ENCODE data around the gene DKC1. TPM values are rescaled to one million over a fixed set of nuclear protein-coding genes. Genes with fewer than 3 reads are reported as not detected.

Gene DKC1
- total and polyA plus RNA-seq, 2 of the 13 experiments (the other 11 are each of a cell fraction or from before 2014, with no cell fraction given): 61.6 to 102 TPM

- no peaks in the 10 kb centered on the region; a peak in 1 of 5 replicates for H3K27me3 ChIP-seq (ENCODE audit: control insufficient read depth in 1 of 2, insufficient read depth in 2 of 2, low read length in 2 of 2)
- ATAC-seq (no peak), FAIRE-seq (peak; percentile 85), DNase-seq (ENCODE audit: low spot score) (no peak)
- H3K4me1 ChIP-seq (ENCODE audit: insufficient read depth, low read length): peaks cover 27% of the 10 kb centered on the region
- WGBS (ENCODE audit: low lambda C conversion rate): 0% methylated on average over 11 of the region's 11 CpGs
- no peaks in the 10 kb centered on the region for H4K20me1 ChIP-seq (ENCODE audit: insufficient read depth, low read length)
- peaks cover 32% of the 10 kb centered on the region for H3K79me2 ChIP-seq (ENCODE audit: insufficient read depth, low read length)
- no peaks in the 10 kb centered on the region for H3K9me3 ChIP-seq (ENCODE audit: low read length)
- H3K4me3 ChIP-seq (replicated peaks in 1 of 3; ENCODE audit: insufficient read depth in 1 of 3, low read depth in 2 of 3, low read length in 3 of 3): peak overlapping the region; percentile 1 to 59 (median 45); a peak in 5 of 6 replicates
- CTCF ChIA-PET (ENCODE audit: low intra/inter-chr PET ratio, low total read pairs): no interaction called here
- TF ChIP-seq MIXL1 (CRISPR knock-in tag; IDR thresholded peaks at IDR 0.05) (no peak), KLF6 (CRISPR knock-in tag; IDR thresholded peaks at IDR 0.05) (no peak), RFXANK (CRISPR knock-in tag; IDR thresholded peaks at IDR 0.05) (no peak), ATM (IDR thresholded peaks at IDR 0.05; ENCODE audit: borderline replicate concordance) (no peak), FOXM1 (CRISPR knock-in tag; IDR thresholded peaks at IDR 0.05) (0 out of 2 replicates have a peak, but pooled peaks have one; percentile 71), KLF9 (CRISPR knock-in tag; IDR thresholded peaks at IDR 0.05; ENCODE audit: low read depth) (0 out of 2 replicates have a peak, but pooled peaks have one; percentile 59), POLR2A (IDR thresholded peaks at IDR 0.05; ENCODE audit: insufficient read depth in 1 of 2, low read depth in 2 of 2, low read length in 2 of 2) (peak in 1 of 2 experiments; percentile 28; a peak in 1 of 4 replicates), ZNF468 (CRISPR knock-in tag; IDR thresholded peaks at IDR 0.05) (0 out of 2 replicates have a peak, but pooled peaks have one; percentile 8), ZNF18 (CRISPR knock-in tag; IDR thresholded peaks at IDR 0.05; ENCODE audit: insufficient replicate concordance) (peak; percentile 25), ZNF160 (CRISPR knock-in tag; IDR thresholded peaks at IDR 0.05) (no peak), PREB (CRISPR knock-in tag; IDR thresholded peaks at IDR 0.05) (no peak), POLR2G (IDR thresholded peaks at IDR 0.05; ENCODE audit: low read depth, low read length) (peak; percentile 71; the same call in 1 of the 2 replicates), SNAPC2 (CRISPR knock-in tag; IDR thresholded peaks at IDR 0.05) (no peak), PCBP1 (IDR thresholded peaks at IDR 0.05; ENCODE audit: borderline replicate concordance, low read depth, low read length) (no peak), ATF7-NPFF (CRISPR knock-in tag; IDR thresholded peaks at IDR 0.05; ENCODE audit: low read depth) (peak; percentile 13; the same call in 1 of the 2 replicates), MXD1 (CRISPR knock-in tag; IDR thresholded peaks at IDR 0.05) (no peak), CEBPG (CRISPR knock-in tag; IDR thresholded peaks at IDR 0.05) (no peak), CENPT (CRISPR knock-in tag; IDR thresholded peaks at IDR 0.05; ENCODE audit: low read depth) (no peak)
- peak overlapping the region; percentile 65 for H3K27ac ChIP-seq (ENCODE audit: extremely low read length, insufficient read depth, low read length)
- BruUV-seq (replicated peaks): TSS peak; percentile 78
- H3K4me2 ChIP-seq (ENCODE audit: low read depth, low read length): peak overlapping the region; percentile 84
- H3K9ac ChIP-seq (ENCODE audit: insufficient read depth, low read depth, low read length): peak overlapping the region; percentile 44
- peak overlapping the region; percentile 46 for H2AFZ ChIP-seq (ENCODE audit: low read length)
- in situ Hi-C loops (cut with HindIII; ENCODE audit: extremely low pct_ligation_motif_present, low pct_unique_long_range_greater_than_20kb) (no loop called here), intact Hi-C loops (cut with micrococcal nuclease; ENCODE audit: unreplicated experiment) (loop anchor here (1.0 kb wide), 1 partner anchor 37 kb away; no protein-coding TSS in a partner anchor)
- POLR2A ChIA-PET: interaction anchor here (1.0 to 2.0 kb wide), 5 partner anchors 16 to 226 kb away, joined by 3 to 23 read pairs (median 3); partner anchors contain the start of genes IKBKG and MPP1
- peaks cover 7 to 20% of the 10 kb centered on the region in 2 experiments; a peak in 4 of 5 replicates for H3K36me3 ChIP-seq (replicated peaks in 1 of 2; ENCODE audit: control insufficient read depth in 1 of 2, insufficient read depth in 2 of 2, low read length in 2 of 2)
Observed at GRCh38 chrX:154761977-154762536, 607 bp upstream of the DKC1 start.

Measured in HepG2 (cell line).